ENCODE data around the gene FAM174A.

Gene FAM174A

GRCh38 chr5:100535060-100536005 is at the start of gene FAM174A:
Gene FAM174A, plus strand, starts transcription at chr5:100535374. Its CDS starts 157 bp downstream, at chr5:100535531.
- peaks cover 0 to 32% (median 19%) of the 10 kb centered on the region in 4 donors for H3K4me1 ChIP-seq
- intact Hi-C loops (cut with DNase I; ENCODE audit: low total_unique reads) = no loop called here

GRCh38 chr5:100493996-100494395 is 41.2 kb upstream of the FAM174A start:
- no peaks in the 10 kb centered on the region for H3K36me3 ChIP-seq
- no peaks in the 10 kb centered on the region for H3K4me1 ChIP-seq
- intact Hi-C loops (cut with DNase I; ENCODE audit: low total_unique reads) = no loop called here
- no peak overlapping the region for H3K4me3 ChIP-seq
- DNase-seq = no peak
- H3K9me3 ChIP-seq = no peaks in the 10 kb centered on the region
- H3K27ac ChIP-seq = no peak overlapping the region
- TF ChIP-seq, protein P1, sequence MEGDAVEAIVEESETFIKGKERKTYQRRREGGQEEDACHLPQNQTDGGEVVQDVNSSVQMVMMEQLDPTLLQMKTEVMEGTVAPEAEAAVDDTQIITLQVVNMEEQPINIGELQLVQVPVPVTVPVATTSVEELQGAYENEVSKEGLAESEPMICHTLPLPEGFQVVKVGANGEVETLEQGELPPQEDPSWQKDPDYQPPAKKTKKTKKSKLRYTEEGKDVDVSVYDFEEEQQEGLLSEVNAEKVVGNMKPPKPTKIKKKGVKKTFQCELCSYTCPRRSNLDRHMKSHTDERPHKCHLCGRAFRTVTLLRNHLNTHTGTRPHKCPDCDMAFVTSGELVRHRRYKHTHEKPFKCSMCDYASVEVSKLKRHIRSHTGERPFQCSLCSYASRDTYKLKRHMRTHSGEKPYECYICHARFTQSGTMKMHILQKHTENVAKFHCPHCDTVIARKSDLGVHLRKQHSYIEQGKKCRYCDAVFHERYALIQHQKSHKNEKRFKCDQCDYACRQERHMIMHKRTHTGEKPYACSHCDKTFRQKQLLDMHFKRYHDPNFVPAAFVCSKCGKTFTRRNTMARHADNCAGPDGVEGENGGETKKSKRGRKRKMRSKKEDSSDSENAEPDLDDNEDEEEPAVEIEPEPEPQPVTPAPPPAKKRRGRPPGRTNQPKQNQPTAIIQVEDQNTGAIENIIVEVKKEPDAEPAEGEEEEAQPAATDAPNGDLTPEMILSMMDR (IDR thresholded peaks at IDR 0.05) = no peak
- no peaks in the 10 kb centered on the region for H3K27me3 ChIP-seq

More at GRCh38 chr5:100535060-100536005, at the start of gene FAM174A:
- Histone ChIP-seq H3K4me3 (peak within 1 kb of the TSS; percentile 84 to 90), H3K27me3 (no peaks in the 10 kb centered on the region), H3K36me3 (no peaks in the 10 kb centered on the region), H3K9me3 (peaks cover 0 to 11% (median 8%) of the 10 kb centered on the region in 3 donors), H3K27ac (peak within 1 kb of the TSS; percentile 86 to 88)
- TF ChIP-seq, protein P1 (IDR thresholded peaks at IDR 0.05) = no peak
- peak; percentile 95 to 98 for DNase-seq

DNA sequence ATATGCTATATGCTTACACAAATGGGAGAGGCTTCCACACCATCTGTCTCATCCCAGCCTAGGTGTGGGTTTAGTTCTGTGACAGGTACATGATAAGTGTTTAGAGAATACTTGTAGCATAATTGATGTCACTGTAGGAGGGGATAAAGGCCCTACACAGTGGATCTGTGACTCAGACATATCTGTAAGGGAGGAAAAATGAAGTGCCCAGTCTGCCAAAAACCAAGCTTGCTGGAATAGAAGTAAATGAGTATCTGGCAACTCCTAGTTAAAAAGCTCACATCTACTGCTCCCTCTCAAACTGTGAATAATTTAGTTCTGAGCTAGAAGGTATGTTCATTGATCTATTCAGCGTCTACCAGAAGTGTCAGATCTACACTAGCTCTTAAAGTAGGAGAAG is 38.9 kb upstream of the FAM174A start:
- Histone ChIP-seq H3K27me3 (no peaks in the 10 kb centered on the region), H3K4me1 (no peaks in the 10 kb centered on the region), H3K9me3 (no peaks in the 10 kb centered on the region), H3K4me3 (no peak overlapping the region), H3K36me3 (no peaks in the 10 kb centered on the region), H3K27ac (no peak overlapping the region)
- no peak for DNase-seq
- TF ChIP-seq, protein P1 (IDR thresholded peaks at IDR 0.05) = no peak
- intact Hi-C loops (cut with DNase I; ENCODE audit: low total_unique reads) = no loop called here

DNA sequence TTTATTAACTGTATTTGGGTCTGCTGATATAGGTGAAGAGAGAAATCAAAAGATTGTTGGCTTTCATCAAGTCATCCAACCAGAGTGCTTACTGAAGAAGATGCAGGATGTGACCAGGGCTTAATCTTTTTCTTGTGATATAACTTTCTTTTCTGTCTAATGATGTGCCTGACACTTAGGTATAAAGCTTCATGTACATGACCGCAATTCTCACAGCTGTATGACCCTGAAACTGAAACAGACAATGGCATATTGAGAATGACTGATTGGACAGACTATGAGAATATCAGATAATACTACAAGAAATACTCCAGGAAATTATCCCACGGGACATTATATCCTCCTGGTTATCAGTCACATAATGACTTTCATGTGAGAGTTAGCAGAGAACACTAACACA is 32.5 kb upstream of the FAM174A start:
- H3K27me3 ChIP-seq = no peaks in the 10 kb centered on the region
- TF ChIP-seq, protein P1 (IDR thresholded peaks at IDR 0.05) = no peak
- DNase-seq = no peak
- H3K9me3 ChIP-seq = no peaks in the 10 kb centered on the region
- intact Hi-C loops (cut with DNase I; ENCODE audit: low total_unique reads) = no loop called here
- H3K27ac ChIP-seq = no peak overlapping the region
- H3K4me1 ChIP-seq = no peaks in the 10 kb centered on the region
- H3K4me3 ChIP-seq = no peak overlapping the region
- H3K36me3 ChIP-seq = no peaks in the 10 kb centered on the region

GRCh38 chr5:100505984-100506670 is 29.0 kb upstream of the FAM174A start:
- Histone ChIP-seq H3K4me3 (no peak overlapping the region), H3K36me3 (no peaks in the 10 kb centered on the region), H3K27ac (no peak overlapping the region), H3K9me3 (no peaks in the 10 kb centered on the region), H3K27me3 (no peaks in the 10 kb centered on the region), H3K4me1 (no peaks in the 10 kb centered on the region)
- intact Hi-C loops (cut with DNase I; ENCODE audit: low total_unique reads) = no loop called here
- no peak for DNase-seq
- TF ChIP-seq, protein P1 (IDR thresholded peaks at IDR 0.05) = no peak
